Measurements from ENCODE around the gene SSTR3.

DNA sequence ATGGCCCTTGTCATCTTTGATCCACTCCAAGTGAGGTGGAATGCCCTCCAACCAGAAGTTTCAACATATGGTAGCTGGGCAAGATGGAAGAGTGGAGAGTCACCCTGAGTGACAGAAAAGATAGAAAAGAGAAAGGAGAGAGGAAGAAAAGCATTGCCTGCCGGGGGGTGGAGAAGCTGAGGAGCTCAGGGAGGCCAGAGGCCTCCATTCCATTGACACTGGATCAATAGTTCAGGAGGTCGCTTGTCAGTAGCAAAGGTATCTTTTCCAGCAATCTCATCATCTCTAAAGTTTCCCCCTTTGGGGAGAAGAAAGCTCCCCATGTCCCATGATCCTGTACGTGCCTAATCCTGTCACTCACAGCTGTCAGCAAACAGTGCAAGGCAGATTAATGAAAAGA lies 17.5 kb downstream of the SSTR3 start:
- TF ChIP-seq CTCF (IDR thresholded peaks at IDR 0.05; ENCODE audit: insufficient read depth, low read depth, low read length) (no peak), EZH2 (IDR thresholded peaks at IDR 0.05; ENCODE audit: insufficient read depth, low read length) (no peak)
